UCSD-AML1 (cell line): ENCODE data around the gene FBXO31.

Experiments
- DNase-seq: peaks from one replicate; lab custom pipeline; 2025; ENCODE audit not compliant: unreplicated experiment; lab: John Stamatoyannopoulos, UW

FBXO31 gene, protein sequence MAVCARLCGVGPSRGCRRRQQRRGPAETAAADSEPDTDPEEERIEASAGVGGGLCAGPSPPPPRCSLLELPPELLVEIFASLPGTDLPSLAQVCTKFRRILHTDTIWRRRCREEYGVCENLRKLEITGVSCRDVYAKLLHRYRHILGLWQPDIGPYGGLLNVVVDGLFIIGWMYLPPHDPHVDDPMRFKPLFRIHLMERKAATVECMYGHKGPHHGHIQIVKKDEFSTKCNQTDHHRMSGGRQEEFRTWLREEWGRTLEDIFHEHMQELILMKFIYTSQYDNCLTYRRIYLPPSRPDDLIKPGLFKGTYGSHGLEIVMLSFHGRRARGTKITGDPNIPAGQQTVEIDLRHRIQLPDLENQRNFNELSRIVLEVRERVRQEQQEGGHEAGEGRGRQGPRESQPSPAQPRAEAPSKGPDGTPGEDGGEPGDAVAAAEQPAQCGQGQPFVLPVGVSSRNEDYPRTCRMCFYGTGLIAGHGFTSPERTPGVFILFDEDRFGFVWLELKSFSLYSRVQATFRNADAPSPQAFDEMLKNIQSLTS

DNA sequence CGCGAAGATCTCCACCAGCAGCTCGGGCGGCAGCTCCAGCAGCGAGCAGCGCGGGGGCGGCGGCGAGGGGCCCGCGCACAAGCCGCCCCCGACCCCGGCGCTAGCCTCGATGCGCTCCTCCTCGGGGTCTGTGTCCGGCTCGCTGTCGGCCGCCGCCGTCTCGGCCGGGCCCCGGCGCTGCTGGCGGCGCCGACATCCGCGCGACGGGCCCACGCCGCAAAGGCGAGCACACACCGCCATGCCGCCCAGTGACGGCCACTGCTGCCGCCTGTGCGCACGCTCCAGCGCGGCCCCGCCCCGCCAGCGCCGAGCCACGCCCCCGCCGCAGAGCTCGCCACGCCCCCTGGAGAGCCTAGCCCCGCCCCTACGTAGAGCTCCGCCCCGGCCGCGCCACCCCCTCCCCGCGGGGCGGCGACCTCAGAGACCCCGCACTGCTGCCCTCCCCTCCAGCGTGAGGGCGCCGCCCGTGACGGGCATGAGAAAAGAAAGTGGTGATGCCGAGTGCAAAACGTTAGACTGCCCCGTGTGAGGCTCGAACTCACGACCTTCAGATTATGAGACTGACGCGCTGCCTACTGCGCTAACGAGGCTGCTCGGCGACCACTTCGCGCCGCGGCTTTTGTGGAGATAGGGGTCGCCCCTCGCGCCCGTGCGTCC lies at the start of gene FBXO31:
FBXO31 (minus strand) TSS at position 272 of the 657 bp plus-strand sequence; CDS start at position 240, 32 bp downstream.
- peak; percentile 93 for DNase-seq

- DNase-seq, result no peak
These were observed 48.8 kb upstream of the FBXO31 start for GRCh38 chr16:87432330-87432915.

DNA sequence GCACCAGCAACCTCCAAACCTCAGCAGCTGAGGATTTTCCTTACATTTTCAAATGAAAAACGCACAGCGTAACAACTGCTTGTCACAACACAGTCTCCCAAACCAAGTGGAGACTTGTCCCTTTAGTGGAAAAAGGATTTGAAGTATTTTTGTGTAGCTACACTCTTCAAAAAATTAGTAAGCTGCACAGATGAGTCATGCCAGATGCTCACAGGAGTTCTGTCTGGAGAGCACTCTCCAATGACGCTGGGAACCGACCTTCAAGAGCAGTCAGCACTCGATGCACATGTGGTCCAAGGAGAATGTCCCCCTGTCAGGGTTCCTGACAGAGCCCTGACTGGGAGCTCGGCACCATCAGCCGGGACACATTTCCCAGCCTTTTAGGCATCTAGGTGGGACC lies 48.4 kb upstream of the FBXO31 start:
- no peak for DNase-seq

DNA sequence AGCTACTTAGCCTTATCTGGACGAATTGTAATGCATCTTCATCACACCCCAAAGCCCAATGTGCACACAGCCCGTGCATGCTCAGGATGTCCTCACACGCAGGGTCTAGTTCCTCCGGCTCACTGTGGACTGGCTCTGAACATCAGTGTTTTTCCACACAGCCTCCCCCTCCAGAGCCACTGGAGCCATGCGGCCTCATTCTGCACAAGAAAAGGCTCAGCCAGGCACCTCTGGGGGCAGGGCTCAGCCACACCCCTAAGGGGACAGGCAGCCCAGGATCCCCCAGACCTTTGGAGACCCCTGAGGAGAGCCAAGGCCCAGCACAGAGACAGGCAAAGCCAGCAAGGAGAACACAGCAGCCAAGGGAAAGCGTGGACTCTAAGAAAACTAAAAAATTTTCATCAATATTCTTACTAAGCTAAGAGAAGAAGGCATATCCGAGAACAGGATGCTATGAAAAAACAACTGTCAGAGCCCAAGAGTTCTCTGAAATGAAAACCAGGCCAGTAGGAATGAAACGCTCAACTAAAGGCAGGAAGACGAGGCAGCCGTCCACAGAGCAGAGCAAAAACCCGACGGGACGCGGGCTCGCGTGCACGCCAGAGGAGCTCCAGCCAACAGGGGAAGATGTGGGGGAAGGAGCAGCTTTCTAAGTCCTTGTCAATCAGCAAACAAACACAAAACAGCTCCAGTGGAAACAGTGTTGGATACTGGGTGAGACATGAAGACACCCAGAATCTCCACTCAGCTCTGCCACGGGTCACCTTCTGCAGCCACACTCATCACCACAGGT lies 43.0 kb upstream of the FBXO31 start:
- no peak for DNase-seq

DNA sequence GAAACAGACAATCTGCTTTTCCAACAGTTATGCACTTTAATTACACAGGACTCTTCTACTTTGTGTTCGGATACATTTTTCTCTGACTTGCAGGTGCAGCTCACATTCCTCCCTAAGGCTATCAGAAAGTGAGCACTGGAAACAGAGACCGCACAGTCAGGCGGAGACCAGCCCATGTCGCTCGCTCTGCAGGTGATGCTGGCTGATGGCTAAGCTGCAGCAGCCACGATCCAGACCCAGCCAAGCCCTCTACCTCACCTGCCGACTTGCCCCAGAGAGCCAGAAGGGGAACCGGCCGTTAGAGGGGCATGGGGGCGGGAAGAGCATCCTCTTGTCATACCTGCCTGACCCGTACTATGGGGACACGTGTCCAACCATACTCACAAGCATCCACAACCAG lies 42.4 kb upstream of the FBXO31 start:
- no peak for DNase-seq

- DNase-seq, result no peak
These were observed 40.7 kb upstream of the FBXO31 start for GRCh38 chr16:87424266-87424665.

DNA sequence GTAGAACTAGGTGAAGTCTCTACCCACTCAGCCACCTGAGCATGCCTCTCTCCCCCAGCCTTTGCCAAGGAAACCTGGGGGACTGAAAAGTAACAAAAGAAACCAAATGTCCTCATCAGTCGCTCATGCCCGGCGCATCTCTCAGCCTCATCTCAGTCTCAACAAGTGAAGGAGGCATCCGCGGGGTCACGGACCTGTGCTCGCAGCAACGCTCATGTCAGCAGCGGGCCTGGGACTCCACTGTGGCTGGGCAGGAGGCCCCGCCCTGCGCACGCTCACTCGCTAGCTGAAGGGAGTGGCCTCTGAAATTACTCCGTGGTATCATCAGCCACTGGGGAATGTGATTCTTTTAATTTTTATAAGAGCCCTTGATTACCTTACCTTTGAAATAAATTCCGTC lies 39.9 kb upstream of the FBXO31 start:
- DNase-seq, result no peak

- DNase-seq, result no peak
These were observed 38.5 kb upstream of the FBXO31 start for GRCh38 chr16:87422106-87422505.

DNA sequence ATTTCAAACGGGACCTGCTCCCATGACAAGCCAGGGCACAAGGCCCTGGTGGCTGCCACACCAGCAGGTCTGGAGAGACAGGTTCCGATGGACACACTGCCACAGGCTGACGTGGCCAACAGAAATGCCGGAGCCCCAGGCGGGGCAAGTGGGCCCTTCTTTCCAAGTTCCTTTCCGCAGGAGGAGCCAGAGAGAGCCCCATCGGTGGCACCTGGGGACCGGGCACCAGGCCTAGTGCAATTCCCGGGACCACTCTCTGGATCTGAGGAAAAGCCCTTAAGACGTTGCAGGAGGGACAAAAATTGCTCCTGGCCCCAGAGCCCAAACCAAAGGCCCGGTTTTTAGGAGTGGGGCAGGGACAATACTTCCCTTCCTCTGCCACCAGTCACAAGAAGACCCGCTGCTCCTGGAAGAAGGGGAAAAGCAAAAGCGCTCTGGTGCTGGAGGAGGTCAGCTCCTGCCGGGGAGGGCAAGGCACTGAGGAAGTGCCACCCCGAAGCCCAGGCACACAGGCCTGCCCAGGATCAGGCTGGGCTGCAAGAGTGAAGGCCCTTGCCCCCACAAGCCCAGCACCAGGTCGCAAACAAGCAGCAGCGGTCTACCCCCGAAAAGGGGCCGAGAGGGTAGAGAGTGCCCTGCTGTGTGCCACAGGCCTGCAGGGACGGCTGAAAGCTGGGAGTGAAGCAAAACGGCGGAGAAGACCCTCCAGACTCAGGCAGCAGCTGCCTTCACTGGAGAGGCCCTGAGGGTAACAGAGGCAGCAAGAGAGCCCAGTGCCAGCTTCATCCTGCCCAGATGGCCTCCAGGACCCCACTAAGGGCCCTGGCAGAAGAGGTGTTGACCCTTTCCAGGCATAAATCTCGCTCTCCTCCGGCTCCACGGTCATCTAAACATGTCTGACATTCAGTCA lies 37.7 kb upstream of the FBXO31 start:
- DNase-seq, result no peak

DNA sequence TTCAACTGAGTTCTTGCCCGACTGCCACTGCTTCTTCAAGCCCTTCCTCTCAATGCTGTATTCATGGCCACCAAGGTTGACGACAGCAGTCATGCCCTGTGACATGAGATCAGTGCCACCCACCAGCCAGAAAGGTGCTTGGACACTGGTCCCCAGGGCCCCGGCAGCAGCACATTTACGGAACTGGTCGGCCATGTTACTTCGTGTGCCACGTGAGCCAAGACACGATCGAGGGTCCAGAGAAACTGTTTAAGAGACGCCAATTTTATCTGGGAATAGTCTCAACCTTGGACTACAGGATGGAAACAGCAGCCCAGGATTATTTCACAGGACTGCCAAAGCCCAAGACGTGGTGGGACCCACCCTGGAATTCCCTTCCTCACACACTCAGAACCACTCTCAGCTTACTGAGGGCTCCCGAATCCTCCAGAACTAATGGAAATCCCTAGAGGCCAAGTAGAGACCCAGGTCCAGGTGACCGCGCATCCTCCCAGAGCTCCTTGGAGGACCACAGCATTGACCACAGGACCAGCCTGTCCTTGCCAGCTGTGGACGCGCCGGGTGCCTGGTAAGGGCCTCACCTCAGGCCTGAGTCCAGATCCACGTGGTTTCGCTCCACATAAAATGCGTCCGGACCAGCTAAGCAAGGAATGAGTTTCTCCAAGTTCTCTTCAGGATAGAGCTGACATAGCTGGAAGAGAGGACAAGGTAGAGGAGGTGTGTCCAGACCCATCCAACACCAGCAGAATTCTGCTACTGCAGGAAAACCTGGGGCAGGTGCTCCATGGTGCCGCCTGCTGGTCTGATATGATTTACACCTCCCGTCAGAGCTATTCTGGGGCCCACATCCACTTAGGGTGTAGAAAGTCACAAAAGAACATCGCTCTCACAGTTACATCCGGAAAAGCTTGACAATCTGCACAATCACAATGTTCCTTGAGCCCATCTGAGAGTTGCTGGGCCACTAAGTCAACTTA lies 36.7 kb upstream of the FBXO31 start:
- DNase-seq, result peak; percentile 23

DNA sequence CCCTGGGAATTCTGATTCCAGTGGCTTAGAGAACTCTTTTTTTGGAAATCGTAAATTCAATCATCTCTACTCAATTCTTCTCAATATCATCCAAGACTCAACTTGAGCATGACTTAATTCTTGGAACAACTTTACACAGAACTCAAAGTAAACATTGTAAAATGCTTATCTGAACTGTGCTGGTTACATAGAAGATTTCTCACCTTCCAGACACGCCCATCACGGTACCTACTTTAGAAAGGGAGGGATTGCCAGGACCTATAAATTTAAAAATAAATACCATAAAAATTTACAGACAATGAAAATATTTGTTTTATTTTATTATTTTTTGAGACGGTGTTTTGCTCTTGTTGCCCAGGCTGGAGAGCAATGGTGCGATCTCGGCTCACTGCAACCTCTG lies 35.1 kb upstream of the FBXO31 start:
- DNase-seq, result no peak

DNA sequence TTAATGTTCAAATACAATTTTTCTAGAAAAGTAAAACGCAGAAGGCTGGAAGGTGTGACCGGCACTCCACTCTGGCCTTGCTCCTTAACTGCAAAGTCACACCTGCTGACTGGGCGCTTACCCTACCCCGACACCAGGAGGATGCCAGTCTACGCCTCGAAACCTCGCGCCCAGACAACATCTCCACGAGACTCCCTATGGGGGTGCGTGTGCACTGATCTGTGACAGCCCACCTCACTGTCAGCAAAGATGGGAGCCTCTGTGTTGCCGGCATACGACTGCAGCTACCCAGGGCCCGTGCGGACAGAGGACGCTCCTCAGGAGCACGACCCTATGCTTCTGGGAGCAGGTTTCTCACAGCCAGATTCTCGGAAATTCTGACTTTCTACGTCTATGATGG lies 34.6 kb upstream of the FBXO31 start:
- DNase-seq, result no peak

DNA sequence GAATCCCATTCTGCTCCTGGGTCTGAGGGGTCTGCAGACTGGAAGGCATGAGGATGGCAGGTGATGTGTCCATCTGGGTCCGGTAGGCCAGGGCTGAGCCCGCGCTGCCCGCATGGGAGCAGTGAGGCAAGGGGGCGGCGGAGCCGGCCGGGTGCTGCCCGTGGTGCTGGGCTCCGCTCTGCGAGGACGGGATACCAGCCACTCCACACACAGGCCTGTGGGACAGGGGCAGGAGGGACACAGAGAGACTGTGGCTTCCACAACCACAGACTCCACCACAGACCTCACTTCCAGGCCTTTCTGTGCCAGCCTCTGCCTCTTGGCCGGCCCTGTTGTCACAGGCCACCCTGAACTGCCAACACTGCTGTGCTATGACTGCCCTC lies 33.9 kb upstream of the FBXO31 start:
- no peak for DNase-seq

- DNase-seq, result no peak
These were observed 33.4 kb upstream of the FBXO31 start for GRCh38 chr16:87416826-87417527.

- DNase-seq, result no peak
These were observed 31.9 kb upstream of the FBXO31 start for GRCh38 chr16:87415441-87415840.

DNA sequence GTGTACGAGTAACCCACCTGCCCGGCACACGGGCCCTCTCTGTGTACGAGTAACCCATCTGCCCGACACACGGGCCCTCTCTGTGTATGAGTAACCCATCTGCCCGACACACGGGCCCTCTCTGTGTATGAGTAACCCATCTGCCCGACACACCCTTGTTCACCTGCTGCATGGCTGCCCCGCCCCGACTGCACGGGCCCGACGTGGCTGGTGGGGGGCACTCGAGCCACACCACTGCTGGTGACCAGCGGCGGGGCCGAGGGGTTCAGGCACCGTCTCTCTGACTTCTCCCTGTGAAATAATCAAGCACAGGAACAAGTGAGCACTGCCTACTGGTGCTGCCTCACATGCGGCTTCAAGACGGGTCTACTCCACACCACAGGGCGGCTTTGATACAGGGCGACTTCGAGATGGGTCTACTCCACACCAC lies 30.7 kb upstream of the FBXO31 start:
- DNase-seq, result no peak

DNA sequence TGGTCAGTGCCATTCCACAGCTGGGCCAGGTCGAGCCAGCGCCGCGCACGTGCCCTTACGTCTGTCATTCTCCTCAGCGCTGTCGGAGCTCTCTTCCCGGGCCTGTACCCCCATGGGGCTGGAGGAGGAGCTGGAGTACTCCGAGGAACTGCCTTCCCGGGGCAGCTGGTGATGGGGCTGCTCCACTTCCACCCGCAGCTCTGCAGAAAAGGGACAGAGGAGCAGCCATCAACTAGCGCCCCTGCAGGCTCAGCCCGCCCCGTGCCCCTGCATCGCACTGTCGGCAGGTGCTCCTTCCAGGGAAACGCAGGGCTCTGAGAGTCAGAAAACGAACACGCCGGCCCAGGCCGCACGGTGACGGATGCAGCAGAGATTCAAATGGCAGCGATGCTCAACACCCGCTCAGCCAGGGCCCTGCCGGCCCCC lies 29.4 kb upstream of the FBXO31 start:
- no peak for DNase-seq

DNA sequence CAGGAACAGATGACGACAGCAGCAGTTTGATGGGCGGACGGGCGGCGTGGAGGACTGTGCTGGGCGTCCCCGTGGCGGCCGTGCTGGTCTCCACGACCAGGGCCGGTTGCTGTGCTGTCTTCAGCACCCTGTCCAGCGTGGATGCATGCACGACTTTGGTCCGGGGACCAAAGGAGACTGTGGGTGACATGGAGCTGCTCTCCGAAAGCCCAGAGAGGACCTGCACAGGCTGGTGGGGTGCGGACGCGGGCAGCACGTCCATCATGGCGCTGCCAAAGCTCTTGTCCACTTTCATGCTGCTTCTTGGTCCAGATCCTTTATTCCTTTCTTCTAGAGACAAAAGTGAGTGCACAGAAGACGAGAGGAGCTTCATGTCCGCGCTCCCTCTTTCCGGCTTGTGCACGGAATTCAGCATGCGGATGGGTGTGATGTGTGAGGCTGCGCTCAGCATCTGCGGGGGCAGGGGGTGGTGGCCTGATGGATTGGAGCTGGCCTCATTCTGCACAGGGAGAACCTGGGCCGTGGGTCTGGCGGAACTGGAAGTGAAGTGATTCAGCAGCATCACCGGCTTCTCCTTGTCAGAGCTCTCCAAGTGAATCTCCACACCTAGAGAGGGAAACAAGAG lies 28.9 kb upstream of the FBXO31 start:
- DNase-seq, result no peak
